Left kidney (tissue), 2 donors: Measurements from ENCODE around the gene RTBDN. TPM values are rescaled to one million over a fixed set of nuclear protein-coding genes. Genes with fewer than 3 reads are reported as not detected.
A peak's percentile ranks its signal among the peaks of the same experiment; 100 is the strongest.
"Not testable (repeated sequence)": the region's sequence is repeated elsewhere in the genome, so short reads cannot be mapped to it uniquely, and the experiment has no call there.

Experiments
- DNase-seq: peaks from one replicate; pipeline ENCODE4 v3.0.0-alpha.2; 2013
- polyA plus RNA-seq: library from polyadenylated mRNA; unstranded; fragments of 120-200 nt; gene quantifications from one replicate; pipeline ENCODE4 v1.2.1, GENCODE V29; 2013; ENCODE audit not compliant: insufficient read length

RTBDN gene
- polyA plus RNA-seq, 1 donor: 0.07 TPM

DNA sequence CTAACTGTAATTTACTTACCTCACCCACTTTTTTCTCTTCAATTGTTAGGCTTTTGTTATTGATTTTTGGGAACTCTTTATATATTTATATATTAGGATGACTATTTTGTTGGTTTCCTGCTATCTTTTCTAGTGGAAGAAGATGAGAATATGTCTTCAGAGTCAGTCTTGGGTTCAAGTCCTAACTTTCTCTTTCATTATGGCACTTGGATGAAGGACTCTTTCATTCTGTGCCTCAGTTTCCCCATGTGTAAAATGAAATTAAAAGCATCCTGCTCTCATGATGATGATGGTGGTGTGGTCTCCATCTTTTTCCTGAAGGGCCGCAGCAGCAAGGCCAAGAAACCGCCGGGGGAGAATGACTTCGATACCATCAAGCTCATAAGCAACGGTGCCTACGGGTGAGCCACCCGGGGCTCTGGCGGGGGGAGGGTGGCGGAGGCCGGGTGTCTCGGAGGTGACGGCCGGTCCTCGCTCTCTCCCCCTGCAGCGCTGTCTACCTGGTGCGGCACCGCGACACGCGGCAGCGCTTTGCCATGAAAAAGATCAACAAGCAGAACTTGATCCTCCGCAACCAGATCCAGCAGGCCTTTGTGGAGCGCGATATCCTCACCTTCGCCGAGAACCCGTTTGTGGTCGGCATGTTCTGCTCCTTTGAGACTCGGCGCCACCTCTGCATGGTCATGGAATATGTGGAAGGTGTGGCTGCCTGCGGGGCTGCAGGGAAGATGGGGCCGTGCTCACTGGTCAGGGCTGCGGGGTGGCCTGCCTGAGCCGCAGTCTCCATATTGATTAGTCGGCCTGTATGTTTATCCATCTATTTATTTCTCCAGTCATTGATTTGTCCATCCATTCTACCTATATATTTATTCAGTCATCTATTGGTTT, 23.9 kb upstream of the RTBDN start:
- no peak for DNase-seq

DNA sequence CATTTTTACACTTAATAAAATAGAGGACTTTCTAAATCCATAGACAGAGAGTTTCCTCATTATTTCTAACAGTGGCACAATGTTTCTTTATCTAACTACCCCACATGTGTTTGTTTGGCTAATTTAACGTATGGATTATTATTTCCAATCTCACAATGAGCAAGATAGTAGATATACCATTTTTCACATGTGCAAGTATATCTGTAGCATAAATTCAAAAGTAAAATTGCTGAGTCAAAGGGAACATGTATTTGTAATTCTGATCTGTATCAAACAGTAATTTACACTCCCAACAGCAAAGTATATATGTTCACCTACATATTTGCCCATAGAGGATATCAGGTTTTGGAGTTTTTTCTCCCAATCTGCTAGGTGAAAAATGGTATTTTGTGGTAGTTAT, 22.3 kb upstream of the RTBDN start:
- DNase-seq: no peak

DNA sequence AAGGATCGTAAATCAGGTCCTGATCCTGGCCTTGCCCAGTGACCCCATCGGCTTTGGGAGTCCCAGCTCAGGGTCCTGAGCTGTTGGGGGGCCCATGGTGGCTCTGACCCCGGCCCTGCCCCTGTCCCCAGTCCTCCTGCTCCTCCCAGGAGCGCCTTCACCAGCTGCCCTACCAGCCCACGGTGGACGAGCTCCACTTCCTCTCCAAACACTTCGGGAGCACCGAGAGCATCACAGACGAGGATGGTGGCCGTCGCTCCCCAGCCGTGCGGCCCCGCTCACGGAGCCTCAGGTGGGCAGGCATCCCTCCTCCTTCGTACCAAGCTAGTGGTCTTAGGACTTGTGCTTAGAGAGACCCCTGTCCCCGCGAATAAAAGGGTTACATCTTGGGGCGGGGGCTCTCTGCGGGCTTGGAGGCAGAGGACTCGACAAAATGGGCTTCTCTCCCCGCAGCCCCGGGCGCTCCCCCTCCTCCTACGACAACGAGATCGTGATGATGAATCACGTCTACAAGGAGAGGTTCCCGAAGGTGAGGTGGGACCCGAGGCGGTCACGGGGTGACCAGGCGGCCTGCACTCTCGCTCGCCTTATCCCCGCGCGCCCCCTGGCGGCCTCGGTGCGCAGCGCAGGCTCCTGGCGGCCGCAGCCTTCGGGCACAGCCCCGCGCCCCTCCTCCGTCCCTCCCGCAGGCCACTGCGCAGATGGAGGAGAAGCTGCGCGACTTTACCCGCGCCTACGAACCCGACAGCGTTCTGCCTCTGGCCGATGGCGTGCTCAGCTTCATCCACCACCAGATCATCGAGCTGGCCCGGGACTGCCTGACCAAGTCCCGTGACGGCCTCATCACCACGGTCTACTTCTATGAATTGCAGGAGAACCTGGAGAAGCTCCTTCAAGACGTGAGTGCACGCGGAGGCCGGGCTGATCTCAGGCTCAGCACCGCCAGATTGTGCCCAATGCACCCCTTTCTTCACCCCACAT, 13.1 kb upstream of the RTBDN start:
- peak; percentile 79 for DNase-seq

DNA sequence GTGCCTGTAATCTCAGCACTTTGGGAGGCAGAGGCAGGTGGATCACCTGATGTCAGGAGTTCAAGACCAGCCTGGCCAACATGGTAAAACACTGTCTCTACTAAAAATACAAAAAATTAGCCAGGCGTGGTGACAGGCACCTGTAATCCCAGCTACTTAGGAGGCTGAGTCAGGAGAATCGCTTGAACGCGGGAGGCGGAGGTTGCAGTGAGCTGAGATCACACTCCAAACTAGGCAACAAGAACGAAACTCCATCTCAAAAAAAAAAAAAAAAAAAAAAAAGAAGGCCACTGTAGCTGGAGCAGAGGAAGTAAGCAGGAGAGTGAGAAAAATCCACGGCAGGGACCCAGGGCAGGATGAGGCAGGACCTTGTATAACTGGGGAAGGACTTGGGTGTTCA, 12.2 kb upstream of the RTBDN start:
- DNase-seq: not testable (repeated sequence)

DNA sequence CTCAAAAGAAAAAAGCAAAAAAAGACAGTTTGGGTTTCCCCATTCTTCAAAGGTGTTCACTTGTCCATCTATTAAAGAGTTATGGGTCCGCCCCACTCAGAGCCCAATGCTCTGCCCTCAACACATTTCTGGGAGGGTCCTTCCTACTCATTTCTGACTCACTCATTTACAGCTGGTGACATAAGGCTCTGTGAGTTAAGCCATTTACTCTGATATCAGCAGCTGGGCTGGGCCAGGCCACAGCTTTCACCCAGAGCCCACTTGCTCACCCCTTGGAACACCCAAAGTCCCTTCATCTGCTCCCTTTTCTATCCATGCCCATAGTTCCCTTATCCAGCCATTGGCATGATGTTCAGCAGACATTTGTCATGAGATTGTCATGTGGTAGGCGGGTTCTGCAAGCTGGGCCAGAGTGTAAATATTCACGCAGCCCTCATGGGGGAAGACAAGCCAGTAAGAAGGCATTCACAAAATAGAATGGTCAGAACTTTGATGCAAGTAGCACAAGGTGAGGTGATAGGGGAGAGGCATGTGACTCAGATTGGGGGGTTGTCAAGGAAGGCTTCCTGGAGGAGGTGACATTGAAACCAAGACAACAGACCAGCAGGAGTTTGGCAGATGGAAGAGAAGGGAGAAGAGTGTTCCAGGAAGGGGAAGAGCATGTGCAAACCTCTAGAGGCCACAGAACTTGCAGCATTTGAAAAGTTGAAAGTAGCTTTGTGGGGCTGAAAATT, 9.8 kb upstream of the RTBDN start:
- no peak for DNase-seq

DNA sequence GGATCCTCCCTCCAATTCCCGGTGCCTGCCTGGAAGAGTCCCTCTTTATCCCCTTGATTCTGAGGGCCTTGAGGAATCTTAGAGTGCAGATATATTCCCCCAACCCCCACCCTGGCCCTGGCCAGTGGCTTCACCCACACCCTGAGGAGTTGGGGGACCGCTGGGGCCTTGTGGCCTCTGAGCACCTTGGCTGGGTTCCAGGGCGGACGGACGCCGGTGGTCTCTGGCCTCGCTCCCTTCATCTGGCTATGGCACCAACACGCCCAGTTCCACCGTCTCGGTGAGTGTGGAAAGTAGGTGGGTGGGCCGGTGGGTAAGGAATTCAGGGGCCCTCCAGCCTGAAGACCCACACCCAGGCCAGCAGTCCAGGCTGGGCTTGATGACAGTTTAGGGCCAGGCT, 8.9 kb upstream of the RTBDN start:
- DNase-seq: no peak

DNA sequence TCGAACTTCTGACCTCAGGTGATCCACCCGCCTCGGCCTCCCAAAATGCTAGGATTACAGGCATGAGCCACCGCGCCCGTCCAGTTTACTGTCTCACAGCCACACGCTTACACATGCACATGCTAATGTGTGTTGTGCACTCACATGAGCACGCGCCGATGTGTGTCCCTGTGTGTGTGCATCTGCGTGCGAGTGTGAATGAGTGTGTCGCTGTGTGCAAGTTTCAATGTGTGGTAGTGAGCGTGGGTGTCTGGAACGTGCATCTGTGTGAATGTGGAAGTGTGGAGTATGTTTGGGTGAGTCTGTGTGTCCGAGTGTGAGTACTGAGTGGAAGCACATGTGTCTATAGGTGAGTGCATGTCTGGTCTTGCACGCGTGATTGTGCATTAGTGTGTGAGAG, 8.1 kb upstream of the RTBDN start:
- DNase-seq: no peak

DNA sequence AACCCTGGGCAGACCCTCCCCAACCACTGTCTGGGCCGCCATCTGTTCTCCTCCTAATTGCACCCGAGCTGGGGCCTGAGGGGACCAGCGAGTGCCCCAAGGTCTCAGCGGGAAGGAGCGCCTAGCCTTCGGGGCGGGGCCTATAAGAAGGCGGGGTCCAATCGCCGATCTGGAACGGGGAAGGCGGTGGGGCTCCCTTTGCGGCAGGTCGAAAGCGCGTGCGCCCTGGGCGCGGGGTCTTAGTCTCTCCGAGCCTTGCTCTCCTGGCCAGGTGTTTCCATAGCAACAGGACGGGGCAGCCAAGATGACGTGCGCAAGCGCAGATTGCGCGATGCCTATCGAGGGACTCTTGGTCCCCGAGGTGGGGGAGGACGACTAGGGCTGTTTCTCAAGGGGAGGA, 6.7 kb upstream of the RTBDN start:
- DNase-seq: no peak

DNA sequence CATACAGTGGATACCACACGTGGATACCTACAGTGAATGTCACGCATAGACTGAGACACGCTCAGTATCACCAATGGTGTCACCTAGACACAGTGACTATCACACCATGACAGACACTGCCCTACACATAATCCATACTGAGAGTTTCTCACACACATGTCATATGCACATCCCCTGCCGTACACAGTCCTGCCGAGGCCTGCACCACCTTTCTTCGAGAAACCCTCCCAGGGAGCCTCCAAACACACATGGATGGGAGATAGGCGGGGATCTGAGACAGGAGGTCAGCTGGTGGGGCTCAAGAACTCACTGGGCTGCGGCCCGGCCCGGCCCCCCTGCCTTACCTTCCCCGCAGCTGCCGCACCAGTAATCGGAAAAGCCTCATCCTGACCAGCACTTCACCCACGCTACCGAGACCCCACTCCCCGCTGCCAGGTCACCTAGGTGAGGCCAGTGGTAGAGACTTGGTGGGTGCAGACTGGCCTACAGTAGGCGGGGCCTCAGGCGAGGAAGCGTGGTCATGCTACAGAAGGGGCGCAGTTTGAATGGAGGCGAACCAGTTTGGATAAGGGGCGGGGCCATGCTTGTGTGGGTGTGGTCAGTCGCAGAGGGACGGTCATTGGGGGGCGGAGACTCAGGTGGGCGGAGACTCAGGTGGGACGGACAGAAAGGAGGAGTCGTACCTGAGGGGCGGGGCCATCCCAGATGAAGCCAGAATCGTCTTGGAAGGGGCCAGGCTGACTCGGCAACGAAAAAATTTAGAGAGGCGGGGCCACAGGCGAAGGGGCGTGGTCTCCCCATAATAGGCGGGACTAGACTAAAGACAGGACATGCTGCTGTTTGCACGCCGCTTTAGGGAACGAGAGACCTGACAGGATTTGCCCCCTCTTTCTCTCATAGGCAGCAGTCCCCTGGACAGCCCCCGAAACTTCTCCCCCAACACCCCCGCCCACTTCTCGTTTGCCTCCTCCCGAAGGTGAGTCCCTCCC, 6.0 kb upstream of the RTBDN start:
- DNase-seq: peak; percentile 46

DNA sequence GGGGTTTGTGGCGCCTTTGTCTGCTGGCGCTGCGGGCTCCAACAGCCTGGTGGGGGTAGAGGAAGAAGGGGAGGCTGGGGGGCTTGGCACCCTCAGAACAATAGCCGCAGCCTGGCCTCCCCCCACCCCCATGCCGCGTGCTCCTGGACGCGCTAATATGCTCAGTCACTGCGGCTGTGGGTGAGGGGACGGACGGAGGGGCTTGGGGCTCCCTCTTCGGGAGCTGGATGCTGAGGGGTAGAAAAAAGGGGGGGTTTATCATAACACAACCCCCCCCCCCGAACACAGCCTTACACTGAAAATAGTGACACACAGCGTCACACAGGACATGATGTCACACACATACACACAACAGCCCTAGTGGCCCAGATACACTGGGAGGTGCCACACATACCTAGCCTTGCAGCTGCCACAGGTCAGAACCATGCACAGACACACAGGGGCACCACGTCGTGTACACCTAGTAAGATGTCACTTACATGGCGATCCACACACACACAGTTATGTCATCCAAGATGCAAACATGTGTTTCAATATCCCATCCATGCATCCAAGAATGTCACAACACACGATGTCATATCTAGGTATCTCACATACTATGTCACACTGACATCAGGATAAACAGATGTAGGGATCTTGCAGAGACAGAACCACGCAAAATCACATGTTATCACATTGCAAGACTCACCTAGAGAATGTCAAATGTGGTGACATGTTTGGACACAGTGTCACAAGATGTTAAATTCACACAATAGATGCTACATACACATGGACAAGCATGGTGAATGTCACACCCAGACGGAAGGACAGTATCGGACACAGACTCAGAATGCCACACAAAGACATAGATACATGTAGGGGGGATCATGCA, 4.7 kb upstream of the RTBDN start:
- no peak for DNase-seq

DNA sequence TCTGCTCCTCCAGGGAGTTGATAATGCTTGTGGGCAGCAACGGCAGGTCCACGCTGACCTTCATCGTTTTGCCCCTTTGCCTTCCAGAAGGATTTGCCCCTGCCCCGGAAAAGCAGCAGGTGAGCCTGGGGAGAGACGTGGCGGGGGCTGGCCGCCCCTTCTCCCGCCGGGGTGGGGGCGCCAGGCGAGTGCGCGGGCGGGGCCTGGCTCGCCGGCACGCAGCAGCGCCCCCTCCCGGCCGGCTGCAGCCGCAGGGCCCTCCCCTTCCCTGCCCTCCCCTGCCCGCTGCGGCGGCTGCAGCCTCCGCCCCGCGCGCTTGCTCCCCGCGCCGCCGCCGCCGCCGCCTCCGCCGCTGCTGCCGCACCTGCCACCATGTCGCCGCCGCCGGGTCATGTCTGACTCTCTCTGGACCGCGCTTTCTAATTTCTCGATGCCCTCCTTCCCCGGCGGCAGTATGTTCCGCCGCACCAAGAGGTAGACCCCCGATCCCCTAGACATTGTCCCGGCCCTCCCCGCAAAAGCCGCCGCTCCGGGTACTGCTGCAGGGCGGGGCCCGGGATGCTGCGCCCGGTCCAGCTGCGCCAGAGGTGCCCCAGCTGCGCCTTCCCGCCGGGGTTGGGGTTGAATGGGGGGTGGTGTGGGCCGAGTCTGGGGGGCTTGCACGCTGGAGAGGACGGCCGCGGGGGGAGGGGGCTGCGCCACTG, 4.0 kb upstream of the RTBDN start, which contains the start of gene MAST1:
Gene MAST1 (plus strand): TSS at position 334 of the 704 bp plus-strand sequence. CDS start 58 bp downstream, at position 392.
- no peak for DNase-seq

DNA sequence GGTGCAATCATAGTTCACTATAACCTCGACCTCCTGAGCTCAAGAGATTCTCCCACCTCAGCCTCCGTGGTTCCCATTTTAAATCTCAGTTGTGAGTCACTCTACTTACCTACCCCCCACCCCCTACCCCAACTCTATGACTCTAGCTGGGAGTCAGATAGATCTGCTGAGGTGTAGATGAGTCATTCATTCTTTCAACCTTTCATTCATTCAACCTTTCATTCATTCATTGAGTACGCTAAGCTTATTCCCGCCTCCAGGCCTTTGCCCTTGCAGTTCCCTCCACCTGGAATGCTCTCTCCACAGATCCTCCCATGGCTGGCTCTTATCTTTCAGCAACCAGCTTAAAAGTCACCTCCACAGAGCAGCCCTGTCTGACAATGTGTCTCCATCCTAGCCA, 2.8 kb upstream of the RTBDN start:
- no peak for DNase-seq

DNA sequence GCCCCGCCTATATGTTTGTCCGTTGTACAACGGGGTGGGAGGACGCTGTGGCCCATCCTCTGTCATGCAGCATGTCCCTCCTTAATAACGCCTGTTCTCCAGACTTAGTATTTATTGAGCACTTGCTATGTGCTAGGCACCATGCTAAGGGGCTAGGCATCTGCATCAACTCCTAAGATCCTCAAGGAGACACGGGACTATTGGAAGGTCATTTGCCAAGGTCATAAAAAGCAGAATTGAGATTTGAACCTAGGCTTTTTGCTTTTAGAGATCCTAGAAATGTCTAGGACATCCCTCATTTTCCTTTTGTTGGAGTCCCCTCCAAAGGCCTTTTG, 2.1 kb upstream of the RTBDN start:
- no peak for DNase-seq

DNA sequence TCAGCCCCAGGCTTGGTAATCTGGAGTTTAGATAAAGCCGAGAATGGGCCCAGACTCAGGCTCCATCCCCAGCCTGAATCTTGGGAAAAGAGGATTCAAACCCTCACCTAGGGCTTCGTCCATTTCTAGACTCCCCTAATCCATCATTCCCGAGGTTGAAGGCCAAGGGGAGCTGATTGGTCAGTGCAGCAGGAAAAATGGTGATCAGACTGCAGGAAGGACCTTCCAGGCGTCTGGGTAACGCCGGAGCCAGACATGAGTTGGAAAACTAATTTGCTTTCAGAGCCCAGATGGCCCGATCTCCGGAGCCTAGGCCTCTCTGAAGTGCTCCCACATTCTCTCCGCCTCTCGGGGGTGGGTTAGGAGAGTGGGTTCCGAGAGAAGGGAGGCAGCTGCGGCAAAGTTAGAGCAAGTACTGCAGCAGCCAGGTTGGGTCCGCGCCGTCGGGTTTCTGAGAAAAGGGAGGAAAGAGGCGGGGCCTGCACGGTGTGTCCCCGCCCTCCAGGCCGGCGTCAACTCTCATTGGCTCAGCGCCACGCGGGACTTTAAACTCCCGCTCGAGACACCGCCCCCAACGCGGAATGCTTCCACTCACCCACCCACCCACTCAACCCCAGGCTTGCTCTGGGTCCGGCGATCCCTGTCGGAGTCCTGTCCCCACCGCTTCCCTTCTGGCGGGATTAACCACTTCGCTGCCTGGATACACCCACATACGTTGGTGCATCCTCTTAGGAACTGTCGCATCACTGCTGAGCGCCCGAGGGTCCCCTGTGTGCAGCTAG, 788 bp upstream of the RTBDN start:
- no peak for DNase-seq

DNA sequence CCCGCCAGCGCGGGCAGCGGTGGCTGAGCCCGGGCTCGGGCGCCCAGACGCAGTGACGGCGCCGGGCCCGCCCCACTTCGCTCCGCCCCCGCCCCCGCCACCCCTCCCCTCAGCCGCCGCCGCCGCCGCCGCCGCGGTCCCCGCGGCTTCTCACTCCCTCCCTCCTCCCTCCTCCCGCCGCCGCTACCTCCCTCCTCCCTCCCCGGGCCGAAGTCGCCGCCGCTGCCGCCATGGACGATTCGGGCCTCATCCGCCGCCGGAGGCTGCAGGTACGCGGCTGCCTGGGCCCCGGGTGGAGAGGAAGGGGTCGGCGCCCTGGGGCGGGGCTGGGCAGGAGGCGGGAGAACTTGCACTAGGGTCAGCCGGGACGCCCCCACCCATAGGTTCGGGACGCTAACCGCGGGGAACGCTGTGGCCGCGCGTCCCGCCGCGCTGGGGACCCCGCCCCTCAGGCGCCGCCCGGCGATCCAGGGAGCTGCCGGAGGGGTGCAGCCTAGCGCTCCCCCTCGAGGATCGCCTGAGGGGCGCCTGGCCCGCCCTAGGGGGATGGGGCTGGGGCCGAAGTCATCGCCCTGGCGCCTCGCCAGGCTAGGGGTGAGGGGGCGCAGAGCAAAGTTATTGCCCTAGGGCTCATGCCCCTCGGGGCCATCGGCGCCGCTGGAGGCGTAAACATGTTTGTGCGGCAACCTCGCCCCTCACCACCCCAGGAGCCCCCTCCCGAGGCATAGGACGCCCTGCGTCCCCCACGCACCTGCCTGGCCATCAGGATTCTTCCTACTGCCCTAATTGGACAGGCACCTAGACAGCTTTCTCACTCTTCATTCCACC, 427 bp downstream of the RTBDN start:
- DNase-seq: no peak

DNA sequence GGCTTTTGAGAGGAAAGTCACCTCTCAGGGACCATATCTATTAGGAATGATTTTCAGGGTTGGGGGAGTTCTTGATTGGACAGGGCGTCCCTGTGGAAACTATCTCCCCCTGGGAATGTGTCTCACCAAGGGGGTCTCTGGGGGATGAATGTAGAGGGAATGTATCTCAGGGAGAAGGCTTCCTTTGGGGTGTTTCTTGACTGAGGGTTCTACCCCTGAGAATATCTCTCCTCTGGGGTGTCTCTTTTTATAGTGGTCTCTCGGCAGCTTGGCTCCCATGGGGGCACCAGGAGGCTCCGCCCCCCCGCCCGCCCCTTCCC, 1.0 kb downstream of the RTBDN start:
- DNase-seq: no peak

DNA sequence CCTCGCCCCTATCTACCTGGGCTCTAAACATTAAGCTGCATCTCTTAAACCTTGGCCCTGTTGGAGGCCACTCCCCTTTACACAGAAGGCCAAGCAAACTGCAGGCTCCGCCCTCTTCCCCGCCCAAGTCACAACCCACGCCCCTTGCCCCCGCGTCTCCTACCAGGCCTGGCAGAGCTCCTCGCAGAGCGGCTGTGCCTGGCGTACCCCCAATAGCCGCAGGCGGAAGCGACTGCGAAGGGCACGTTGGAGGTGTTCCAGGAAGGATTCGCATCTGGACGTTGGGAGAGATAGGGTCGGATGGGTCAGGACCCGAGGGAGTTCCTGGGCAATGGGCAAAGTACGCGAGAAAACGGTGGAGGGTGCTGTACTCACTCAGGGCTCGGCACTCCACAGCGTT, 5.9 kb downstream of the RTBDN start:
- DNase-seq: no peak
